DOHH2 (cell line): ENCODE measurements around the gene RAP1GAP.

Experiments
- CTCF ChIP-seq: fragments of 200-600 bp; sonication (generic); IDR thresholded peaks from one replicate; pipeline ENCODE4 v1.5.1; 2014; ENCODE audit warnings: antibody characterized with exemption, mild to moderate bottlenecking, low read depth, low read length; ENCODE audit not compliant: poor library complexity, severe bottlenecking
- EZH2phosphoT487 ChIP-seq: fragments of 200-600 bp; sonication (generic); IDR thresholded peaks from 2 replicates; pipeline ENCODE4 v1.6.1; 2017; ENCODE audit warnings: borderline replicate concordance, mild to moderate bottlenecking, antibody characterized with exemption, low read length, moderate library complexity, mixed read lengths

DNA sequence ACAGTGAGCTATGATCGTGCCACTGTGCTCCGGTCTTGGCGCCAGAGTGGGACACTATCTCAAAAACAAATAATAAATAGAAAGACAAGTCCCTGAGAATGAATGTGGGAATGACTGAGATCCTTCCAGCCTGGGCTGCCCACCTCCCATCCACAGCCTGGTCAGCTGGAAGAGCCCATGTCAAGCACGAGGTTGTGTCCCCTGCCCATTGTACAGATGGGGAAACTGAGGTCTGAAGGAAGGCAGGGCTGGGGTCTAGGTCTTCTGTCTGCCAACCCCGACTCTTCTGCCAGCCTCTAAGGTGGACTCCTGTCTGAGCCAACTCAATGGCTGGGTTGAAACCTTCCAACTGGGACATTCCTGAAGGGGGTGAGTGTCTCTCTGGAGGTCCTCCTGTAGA is 79.5 kb downstream of the RAP1GAP start:
- TF ChIP-seq CTCF (no peak), EZH2phosphoT487 (no peak)
